Suppressor macrophage (primary cell): ENCODE measurements around the gene MAGI2.
A peak's percentile ranks its signal among the peaks of the same experiment; 100 is the strongest.

Source experiments
- DNase-seq, 4 experiments: peaks; one replicate each; pipeline ENCODE4 v3.0.0-alpha.2; 2020 to 2022

MAGI2 gene

DNA sequence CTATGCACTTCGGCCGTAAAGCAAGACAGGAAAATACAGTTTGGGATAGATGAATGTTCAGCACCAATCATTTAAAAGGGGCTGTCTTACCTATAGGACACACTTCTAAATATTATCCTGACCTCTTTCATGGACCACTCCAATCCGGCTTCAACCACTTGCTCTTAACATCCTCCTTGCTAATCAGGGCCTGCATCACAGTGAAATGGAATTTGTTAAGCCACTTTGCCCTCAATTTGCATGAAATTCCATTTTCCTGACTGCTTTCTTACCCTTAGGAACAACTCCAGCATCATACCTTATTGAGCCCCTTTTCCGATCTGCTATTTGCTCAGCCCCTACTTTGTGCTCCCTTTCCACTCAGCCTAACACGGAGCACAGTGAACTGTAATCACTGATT, 987.6 kb downstream of the MAGI2 start:
- DNase-seq: no peak

DNA sequence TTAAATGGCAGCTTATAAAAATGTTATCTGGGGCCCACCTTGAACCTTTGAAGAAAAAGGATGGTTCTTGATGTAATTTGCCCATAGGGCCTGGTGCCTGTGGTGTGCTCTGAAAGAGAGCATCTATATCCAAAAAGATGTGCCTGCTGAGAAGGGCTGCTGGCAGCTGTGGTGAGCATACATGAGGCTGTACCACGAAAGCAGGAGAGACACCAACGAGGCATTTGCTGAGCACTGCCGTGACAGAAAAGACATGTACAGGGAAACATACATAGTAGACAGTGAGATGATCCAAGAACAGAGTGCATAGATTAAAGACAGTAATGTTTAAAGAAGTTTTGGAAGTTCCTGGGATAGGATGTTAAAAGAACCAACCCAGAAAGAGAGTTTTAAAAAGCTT, 990.4 kb downstream of the MAGI2 start:
- no peak for DNase-seq

DNA sequence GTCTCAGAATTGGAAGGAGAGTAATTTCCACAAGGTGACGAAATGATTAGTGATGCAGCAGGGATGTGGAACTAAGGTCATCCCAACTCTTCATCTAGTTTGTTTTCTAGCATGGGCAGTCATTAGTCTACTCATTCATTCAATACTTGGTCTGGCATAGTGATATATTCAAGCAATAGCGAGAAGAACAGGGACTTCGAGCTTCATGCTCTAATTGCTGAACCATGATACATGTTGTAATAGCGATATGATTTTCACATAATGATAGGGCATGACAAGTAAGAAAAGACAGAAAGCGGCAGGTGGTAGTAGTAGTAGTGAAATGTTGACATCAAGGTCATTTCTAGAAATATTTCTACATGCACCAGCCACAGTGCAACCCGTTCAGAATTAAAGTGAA, 1002.8 kb downstream of the MAGI2 start:
- DNase-seq: no peak

DNA sequence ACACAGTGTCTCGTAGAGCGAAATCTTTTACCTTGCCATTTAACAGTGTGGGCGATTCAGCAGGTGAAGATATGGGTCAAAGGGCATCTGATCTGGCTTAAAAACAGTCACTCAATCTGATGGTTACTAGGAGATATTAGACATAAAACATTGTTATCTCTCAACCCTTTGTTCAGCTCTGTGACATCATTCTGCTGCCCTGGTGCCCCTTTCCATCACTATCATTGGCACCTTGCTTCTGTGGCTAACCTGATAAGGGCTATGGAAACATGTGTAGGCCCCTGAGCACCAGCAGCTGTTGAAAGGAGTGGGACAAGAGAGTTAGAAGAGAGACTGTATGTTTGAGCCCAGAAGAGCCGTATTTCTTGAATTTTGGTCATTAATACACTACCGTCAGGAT, 1004.6 kb downstream of the MAGI2 start:
- no peak for DNase-seq

DNA sequence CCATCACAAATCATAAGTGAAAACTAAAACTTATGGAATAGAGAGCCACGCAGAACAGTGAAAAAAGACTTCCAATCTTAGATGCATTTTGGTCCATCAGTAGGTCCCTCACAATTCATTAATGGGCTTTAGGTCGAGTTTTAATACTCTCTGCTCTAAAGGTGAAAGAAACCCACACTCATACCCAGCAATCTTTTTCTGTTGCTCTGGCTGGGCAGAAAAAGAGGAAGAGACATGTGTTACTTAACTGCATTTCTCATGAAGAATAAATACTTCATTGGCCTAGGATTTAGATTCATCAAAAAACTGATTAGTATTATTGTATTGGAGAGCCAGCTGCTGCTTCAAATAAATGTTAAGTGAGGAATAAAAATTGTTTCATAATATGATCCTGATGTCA, 1009.2 kb downstream of the MAGI2 start:
- DNase-seq: peak in 1 of 4 experiments; percentile 1

DNA sequence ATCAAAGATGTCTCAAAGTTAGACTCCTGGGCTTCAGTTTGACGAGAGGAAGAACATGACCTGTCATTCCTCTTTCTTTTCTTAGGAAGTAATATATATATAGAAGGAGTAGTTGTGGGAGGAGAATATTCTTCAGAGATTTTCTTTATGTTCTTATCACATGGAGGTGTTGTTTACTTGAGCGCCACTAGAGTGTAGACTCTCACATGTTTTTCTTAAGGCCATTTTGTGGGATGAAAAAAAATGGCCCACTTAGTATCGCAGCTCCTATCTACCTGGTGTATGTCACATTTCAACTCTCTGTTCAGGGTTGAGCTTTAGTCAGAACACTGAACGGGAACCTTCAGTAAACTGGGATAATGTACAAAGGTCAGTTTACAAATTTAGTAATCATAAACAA, 1009.7 kb downstream of the MAGI2 start:
- no peak for DNase-seq

DNA sequence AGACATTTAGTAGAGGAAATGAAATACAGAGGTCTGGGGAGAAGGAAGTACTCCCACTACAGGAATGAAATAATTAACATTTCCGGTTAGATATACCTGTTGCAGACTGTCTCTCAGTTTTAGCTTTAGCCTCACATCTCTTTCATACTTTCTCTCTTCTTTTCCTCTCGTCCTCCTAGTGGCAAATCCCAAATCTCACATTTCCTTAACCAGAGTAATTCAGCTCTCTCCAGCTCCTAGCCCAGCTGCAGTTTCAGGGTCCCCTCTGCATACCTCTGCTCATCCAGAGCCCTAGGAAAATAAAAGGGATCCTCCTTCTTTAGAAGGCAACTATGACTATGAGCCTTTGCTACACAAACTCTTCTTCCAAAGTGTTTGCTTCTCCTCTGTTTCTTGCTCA, 1011.7 kb downstream of the MAGI2 start:
- DNase-seq: no peak

DNA sequence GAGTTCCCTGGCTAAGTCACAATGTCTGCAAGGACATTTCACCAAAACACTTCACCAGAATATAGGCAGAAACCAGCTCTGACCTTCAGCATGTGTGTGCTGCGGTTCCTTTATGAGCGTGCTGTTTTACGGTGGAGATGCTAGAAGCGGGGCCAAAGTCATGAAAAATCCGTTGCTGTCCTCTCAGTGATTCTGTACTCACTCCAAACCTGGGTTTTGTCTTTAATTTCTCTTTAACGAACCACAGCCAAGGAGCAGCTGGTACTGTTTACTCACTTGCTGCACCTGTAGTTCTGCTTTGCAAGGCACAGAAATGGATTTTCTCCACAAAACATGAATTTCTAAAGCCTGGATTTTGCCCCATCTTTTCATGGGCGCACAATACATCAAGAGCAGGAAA, 1015.0 kb downstream of the MAGI2 start:
- no peak for DNase-seq

DNA sequence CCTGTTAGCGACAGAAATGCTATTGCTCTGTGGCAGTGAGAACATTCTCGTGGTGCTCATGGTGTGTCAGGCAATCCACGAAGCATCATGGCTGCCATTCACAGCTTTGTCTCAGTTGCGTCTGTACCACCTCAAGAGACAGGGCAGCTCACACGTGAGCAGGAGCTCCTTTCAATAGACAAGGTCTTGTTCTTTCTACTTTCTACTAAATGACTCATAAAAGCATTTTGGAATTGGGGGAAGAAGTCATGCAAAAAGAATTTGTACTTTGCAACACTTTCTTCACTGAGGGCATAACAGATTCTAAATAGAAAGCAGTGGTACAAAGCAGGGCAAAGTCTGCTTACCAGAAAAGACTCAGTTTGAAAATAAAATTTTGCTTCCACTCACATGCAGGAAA, 1016.3 kb downstream of the MAGI2 start:
- DNase-seq: no peak

DNA sequence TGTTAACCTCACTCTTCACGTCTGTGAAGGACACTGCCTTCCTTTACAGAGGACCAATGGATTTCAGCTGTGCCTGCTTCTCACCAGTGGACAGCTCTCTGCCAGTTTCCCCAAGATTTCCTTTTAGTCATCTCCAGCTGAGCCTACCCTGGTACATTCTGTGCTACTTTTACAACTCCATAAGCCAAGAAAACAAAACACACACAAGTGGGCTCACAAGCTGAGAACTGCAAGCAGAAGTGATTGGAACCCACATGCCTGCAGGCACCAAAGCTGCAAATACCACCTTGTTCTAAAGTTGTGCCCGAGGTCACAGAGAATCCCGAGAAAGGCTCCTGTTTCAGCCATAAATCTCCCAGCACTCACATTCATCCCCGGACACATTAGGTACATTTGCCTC, 1018.1 kb downstream of the MAGI2 start:
- no peak for DNase-seq

DNA sequence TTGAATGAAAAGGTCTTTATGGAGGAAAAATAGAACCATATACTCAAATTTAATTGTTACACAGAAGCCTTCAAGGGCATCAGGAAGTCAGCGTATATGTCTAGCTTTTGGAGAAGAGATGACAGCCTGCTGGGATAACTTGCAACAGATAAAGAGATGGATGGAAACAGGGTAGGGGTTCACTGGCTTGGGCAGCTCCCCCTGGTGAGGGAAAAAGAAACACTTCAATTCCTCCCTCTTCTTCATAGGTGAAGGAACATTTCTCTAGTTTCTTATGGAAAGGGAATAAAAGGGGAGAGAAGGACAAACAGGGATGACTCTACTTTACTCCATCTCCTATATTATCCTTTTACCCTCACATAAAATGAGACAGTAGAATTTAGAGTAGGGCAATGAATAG, 1019.2 kb downstream of the MAGI2 start:
- no peak for DNase-seq

DNA sequence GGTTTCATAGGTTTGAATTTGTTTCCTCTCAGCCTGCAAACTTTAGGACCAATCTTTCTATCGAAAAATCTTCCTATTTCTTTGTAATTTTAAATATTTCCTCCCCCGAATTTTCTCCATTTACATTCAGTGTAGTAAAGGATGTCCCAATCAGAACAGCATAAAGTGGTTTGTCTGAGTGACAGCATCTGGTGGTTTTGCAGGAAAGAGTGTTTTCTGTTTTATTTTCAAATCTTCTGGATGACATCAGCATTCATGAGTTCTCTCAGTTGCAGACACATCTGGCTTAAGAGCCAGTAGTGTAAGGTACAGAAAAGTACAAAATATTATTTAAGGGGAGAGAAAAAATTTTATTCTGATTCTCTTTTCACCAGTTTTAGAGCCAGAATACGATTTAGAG, 1020.0 kb downstream of the MAGI2 start:
- DNase-seq: no peak

DNA sequence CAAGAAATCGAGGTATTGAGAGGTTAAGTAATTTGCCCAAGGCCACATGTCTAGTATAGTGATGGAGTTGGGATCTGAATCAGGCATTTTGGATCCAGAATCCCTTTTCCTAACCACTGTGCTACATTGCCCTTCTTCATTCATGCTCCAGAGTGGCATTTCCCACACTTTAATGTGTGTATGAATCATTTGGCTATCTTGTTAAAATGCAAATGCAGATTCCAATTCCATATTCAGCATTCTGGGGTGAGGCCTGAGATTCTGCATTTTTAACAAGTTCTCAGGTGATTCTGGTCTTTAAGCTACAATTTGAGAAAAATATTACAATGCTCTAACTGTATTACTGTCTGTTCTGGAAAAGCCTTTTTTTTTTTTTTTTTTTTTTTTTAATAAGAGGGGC, 1023.6 kb downstream of the MAGI2 start:
- DNase-seq: no peak

DNA sequence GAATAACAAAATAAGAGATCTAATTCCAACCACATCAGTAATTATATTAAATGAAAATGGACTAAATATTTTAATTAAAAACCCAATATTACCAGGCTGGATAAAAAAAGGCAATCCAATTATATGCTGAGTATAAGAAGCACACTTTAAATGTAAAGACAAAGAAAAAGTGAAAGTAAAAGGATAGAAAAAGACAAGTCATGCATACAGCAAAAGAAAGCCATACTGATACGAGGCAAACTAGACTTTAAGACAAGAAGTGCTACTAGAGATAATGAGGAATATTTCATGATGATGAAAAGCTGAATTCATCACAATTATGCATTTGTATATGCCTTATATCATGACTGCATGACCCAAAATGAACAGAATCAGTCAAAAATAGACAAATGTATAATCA, 1026.3 kb downstream of the MAGI2 start:
- DNase-seq: no peak

DNA sequence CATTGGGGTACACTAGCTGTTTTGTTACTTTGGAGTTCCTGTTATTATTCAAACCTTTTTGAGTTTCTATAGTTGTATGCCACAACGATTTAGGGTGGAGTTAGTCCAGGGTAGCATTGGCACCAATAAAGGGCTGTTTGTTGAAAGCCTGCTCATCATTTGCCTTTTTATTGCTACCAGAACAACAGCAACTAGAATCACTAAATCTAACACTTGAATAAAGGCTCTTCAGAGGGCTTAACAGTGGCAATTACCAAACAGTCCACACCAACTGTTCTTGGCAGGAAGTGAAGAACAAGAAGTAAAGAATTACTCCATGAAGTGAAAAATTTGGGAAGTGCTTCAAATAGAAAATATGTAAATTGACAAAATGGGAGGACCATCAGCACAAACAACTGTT, 1033.5 kb downstream of the MAGI2 start:
- peak in 1 of 4 experiments; percentile 23 for DNase-seq

DNA sequence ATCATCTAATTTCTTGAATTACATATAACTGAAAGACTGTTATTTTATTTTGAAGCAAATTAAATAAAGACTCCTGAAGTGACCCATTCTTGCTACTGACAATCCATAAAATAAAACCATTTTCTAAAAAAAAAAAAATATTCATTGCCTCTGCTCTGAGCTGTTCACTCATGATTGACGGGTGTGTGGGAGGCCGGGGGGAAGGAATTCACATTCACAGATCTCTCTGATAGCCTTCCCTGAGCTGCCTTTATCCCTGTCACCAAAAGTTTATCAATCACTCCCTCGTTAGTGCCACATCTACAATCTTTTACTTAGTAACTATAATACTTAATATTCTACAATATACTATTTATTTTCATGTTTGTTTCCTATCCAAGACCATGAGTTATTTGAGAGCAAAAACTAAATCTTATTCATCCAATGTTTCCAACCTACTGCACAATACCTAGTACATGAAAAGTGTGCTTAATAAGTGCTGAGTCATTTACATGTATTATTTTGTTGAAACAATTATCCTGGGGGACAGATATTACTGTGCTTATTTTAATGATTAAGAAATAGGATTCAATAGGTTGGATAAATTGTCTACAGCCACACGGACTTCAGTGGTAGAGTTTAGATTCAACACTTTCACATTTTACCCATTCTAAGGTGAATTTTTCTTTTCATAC, 1036.2 kb downstream of the MAGI2 start:
- DNase-seq: no peak

DNA sequence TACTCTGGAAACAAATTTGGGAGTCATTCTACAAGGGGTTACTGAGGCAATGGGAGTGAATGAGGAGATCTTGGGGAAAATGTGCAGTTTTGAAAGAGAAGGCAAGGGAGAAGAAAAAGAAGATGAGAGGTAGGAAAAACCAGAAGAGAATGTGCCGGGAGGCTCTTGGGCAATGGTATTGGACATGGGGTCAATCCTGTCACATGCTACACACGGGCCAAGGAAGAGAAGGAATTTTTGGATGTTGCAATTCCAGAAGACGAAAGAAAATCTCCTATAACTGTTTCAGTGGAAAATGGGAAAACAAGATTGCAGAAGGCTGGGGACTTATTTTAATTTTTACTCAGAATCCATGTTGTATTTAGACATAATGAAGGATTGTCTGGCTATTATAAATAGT, 1039.9 kb downstream of the MAGI2 start:
- no peak for DNase-seq

DNA sequence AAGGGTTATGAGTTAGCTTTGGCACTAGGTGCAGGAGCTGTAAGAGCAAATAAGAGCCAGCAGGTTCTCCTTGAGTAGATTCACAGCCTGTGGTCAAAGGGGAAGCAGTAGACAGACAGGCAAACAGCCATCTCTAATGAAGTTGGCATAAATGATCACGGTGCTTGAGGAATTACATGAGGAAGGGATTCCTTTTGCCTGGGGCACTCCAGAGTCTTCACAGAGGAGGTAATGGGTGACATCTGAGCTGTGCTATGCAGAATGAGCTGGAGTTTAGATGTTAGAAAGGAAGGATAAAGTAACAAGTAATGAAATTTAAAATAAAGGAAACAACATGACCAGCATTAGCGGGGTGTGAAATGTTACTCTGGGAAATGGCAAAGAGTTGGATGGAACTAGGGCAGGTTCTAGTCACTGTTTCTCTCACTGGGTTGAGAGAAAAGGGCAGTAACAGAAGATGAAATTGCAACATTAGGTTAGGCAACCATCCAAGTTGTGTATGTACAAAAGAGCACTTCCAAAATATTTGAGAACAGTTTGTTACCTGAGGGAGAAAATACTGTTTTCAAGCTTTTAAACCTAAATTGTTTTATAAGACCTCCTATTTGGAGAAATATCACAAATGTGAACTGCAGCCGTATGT, 1041.1 kb downstream of the MAGI2 start:
- DNase-seq: no peak

DNA sequence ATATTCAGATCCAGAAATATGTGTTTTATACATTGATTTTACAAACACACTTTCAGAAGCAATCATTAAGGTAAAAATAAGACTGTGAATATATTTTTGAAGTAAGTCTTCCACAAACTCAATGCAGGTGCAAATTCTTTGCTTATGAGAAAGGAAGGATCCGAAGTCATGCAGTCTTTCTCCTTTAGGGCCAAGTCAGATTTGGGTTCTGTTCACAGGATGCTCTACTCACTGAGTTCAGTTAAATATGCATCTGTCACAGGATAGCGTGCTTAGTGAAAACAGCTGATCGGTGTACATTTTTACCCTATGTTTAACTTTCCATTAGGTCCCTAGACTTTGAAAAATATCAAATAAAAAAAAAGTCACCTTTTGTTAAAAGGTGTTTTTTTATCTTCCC, 1046.4 kb downstream of the MAGI2 start:
- DNase-seq: no peak

DNA sequence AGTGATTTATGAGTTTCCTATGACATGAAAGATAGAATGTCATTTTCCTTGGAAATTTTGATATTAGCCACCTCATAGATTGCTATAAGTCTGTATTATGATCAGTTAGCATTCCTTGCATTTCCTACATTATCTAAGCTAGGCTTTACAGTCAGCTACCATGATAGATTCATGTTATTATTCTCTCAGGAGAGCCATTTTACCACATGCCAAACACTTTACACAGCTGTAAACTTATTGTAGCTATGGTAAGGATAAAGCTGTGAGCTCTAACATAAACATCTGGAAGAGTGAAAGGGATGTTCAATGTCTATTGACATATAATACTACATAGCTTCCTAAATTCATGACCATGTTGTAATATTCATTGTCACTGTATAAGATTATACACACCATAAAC, 1046.9 kb downstream of the MAGI2 start:
- no peak for DNase-seq

DNA sequence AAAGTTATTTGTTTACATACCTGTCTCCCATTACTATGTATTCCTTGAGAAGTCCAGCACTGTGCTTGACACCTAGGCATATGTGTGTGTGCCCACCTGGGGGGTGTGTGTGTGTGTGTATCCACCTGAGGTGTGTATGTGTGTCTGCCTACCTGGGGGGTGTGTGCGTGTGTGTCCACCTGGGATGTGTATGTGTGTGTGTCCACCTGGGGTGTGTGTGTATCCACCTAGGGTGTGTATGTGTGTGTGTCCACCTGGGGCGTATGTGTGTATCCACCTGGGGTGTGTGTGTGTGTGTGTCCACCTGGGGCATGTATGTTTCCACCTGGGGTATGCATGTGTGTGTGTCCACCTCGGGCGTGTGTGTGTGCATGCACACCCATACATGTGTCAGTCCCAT, 1051.4 kb downstream of the MAGI2 start:
- DNase-seq: no peak

DNA sequence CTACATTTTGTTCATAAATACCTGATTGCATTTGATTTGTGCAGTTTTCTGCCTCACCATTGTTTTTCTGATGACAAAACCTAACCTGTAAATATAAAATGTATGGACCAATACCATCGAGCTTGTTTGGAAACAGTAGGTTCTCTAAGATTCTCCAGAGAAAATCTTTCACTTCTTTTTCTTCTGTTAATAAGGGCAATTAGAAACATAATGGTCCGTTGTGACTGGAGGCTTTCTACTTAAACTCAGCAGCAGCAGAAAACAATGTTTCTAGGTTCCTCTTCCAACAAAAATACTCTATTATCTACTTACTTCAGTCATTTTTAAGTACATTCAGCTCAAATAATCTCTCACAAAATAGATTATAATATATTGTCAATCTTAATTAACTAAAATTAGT, 1053.4 kb downstream of the MAGI2 start:
- DNase-seq: no peak

DNA sequence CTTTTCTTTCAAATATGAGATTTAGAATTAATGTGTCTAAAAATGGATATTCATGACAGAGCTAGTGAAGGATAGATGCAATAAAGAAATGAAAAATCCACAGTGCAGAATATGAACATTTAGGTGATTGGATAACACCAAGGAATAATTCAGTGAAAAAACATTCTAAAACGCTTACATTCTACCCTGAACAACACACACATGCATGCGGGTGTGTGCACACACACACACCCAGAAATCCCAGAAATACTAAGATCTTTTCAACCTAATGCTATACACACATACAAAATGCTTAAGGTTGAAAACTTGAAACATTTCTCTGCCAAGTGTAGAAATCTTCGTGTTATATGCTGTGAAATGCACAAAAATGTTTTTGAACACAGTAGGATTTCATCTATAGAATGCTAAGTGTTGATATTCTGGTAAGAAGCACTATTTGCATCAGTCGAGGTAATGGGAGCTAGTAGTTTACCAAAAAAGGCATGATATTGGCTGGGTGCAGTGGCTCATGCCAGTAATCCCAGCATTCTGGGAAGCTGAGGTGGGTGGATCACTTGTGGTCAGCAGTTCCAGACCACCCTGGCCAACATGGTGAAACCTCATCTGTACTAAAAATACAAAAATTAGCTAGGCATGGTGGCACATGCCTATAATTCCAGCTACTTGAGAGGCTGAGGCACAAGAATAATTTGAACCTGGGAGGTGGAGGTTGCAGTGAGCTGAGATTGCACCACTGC, 1054.3 kb downstream of the MAGI2 start:
- no peak for DNase-seq

DNA sequence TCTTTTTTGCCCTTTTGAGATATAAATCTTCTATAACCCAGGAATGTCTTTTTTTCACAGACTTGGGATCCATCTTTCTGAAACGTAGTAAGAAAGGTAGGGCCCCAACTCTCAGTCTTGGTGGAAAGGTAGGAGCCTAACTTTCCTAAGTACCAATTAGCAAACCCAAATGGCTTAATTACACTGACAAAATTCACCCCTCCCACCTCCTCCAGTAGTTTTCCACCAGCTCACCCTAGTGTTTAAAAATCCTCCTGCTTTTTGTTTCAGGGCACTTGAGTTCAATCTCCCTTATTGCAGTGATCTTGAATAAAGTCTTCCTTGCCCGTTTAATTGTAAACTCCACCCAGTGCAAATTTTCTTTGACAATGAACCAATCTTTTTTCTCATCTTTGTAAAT, 1054.9 kb downstream of the MAGI2 start:
- DNase-seq: no peak
